ENCODE results near the gene SEMA3F.
A peak's percentile ranks its signal among the peaks of the same experiment; 100 is the strongest.

Gene SEMA3F

GRCh38 chr3:50140990-50141389 lies 14.1 kb upstream of the SEMA3F start:
- H3K4me1 Mint-ChIP-seq, result peaks cover 7% of the 10 kb centered on the region
- H3K36me3 Mint-ChIP-seq, result no peaks in the 10 kb centered on the region
- no peaks in the 10 kb centered on the region for H3K9me3 Mint-ChIP-seq
- H3K27me3 Mint-ChIP-seq, result no peaks in the 10 kb centered on the region
- no peak overlapping the region for H3K27ac Mint-ChIP-seq
- H3K4me3 Mint-ChIP-seq, result no peak overlapping the region

DNA sequence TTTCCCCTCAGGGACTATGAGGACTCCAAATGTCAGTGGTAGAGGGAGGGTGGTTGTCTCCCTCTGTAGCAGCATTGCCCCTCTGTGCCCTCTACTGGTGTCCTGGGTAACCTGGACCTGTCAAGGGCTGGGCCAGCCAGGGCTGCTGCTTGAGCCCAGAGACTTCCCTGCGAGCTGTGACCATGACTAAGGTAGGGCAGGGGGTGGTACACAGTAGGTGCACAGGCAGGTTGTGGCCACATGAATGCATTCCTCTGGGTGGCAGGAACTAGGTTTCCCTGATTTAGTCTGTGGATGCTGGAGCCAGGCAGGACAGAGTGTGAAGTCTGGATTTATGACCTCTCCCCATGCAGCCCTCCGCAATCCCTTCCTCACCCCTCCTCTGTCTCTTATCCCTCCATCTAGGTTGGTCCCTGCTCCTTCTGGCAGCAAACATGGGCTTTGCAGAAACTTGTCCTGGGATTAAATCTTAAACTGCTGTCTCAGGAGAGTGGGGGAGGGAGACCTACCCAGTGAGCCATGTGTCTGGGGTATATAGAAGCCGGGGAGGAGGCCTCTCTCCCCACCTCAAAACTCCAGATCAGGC lies 8.7 kb upstream of the SEMA3F start:
- Mint-ChIP-seq H3K4me1 (no peaks in the 10 kb centered on the region), H3K4me3 (no peak overlapping the region), H3K36me3 (no peaks in the 10 kb centered on the region), H3K27me3 (no peaks in the 10 kb centered on the region), H3K9me3 (no peaks in the 10 kb centered on the region), H3K27ac (no peak overlapping the region)

DNA sequence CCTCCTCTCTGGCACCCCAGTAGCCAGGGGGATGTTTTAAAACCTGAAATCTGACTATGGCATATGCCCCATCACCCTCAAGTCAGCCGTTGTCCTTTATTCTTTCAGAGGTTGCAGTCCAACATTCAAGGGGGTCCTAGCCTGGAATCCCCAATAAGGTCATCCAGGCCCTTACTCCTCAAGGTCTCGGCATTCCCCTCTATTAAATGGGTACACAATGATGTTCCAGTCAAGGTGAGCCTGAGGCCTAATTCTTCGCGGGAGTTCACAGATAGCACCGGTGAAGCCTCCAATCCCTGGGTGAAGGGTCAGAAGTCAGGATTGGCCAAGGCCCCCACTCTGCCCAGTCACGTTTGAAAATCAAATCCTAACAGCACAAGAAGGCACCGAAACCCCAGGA lies 8.1 kb upstream of the SEMA3F start:
- Mint-ChIP-seq H3K9me3 (no peaks in the 10 kb centered on the region), H3K36me3 (no peaks in the 10 kb centered on the region), H3K4me1 (no peaks in the 10 kb centered on the region), H3K27ac (no peak overlapping the region), H3K4me3 (no peak overlapping the region), H3K27me3 (no peaks in the 10 kb centered on the region)

- Mint-ChIP-seq H3K9me3 (no peaks in the 10 kb centered on the region), H3K36me3 (no peaks in the 10 kb centered on the region), H3K4me3 (no peak overlapping the region), H3K27ac (no peak overlapping the region), H3K27me3 (no peaks in the 10 kb centered on the region), H3K4me1 (no peaks in the 10 kb centered on the region)
Measured at GRCh38 chr3:50147447-50147846, 7.7 kb upstream of the SEMA3F start.

- no peak overlapping the region for H3K4me3 Mint-ChIP-seq
- no peaks in the 10 kb centered on the region for H3K36me3 Mint-ChIP-seq
- H3K27ac Mint-ChIP-seq, result no peak overlapping the region
- H3K4me1 Mint-ChIP-seq, result no peaks in the 10 kb centered on the region
- no peaks in the 10 kb centered on the region for H3K9me3 Mint-ChIP-seq
- no peaks in the 10 kb centered on the region for H3K27me3 Mint-ChIP-seq
Measured at GRCh38 chr3:50147861-50148260, 7.3 kb upstream of the SEMA3F start.

- Mint-ChIP-seq H3K27me3 (peaks cover 7% of the 10 kb centered on the region), H3K4me1 (peaks cover 5% of the 10 kb centered on the region), H3K27ac (no peak overlapping the region), H3K4me3 (no peak overlapping the region), H3K36me3 (no peaks in the 10 kb centered on the region), H3K9me3 (no peaks in the 10 kb centered on the region)
Measured at GRCh38 chr3:50150404-50150750, 4.7 kb upstream of the SEMA3F start.

- H3K9me3 Mint-ChIP-seq, result no peaks in the 10 kb centered on the region
- H3K4me3 Mint-ChIP-seq, result no peak overlapping the region
- no peaks in the 10 kb centered on the region for H3K36me3 Mint-ChIP-seq
- H3K27ac Mint-ChIP-seq, result no peak overlapping the region
- H3K4me1 Mint-ChIP-seq, result peaks cover 10% of the 10 kb centered on the region
- peaks cover 12% of the 10 kb centered on the region for H3K27me3 Mint-ChIP-seq
Measured at GRCh38 chr3:50150863-50151686, 4.0 kb upstream of the SEMA3F start.

DNA sequence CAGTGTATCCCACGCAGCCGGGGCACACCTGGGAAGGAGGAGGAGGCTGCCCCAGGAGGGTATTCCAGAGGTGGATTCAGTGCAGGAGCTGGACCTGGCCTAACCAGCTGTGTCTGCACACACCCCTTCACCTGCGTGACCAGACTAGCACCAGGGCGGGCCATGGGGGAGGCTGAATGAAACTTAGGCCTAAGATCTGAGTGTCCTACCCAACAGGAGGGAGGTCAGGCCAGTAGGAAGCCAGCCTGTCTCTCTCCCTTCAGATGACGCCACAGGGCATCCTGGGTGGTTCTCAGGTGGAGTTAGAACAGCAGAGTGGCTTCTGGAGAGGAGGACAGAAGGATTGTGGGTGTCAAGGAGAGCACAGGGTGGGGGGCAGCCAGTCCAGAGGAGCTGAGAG lies 3.4 kb upstream of the SEMA3F start:
- peaks cover 12% of the 10 kb centered on the region for H3K4me1 Mint-ChIP-seq
- H3K27ac Mint-ChIP-seq, result no peak overlapping the region
- peaks cover 15% of the 10 kb centered on the region for H3K27me3 Mint-ChIP-seq
- no peaks in the 10 kb centered on the region for H3K9me3 Mint-ChIP-seq
- H3K36me3 Mint-ChIP-seq, result no peaks in the 10 kb centered on the region
- H3K4me3 Mint-ChIP-seq, result no peak overlapping the region

DNA sequence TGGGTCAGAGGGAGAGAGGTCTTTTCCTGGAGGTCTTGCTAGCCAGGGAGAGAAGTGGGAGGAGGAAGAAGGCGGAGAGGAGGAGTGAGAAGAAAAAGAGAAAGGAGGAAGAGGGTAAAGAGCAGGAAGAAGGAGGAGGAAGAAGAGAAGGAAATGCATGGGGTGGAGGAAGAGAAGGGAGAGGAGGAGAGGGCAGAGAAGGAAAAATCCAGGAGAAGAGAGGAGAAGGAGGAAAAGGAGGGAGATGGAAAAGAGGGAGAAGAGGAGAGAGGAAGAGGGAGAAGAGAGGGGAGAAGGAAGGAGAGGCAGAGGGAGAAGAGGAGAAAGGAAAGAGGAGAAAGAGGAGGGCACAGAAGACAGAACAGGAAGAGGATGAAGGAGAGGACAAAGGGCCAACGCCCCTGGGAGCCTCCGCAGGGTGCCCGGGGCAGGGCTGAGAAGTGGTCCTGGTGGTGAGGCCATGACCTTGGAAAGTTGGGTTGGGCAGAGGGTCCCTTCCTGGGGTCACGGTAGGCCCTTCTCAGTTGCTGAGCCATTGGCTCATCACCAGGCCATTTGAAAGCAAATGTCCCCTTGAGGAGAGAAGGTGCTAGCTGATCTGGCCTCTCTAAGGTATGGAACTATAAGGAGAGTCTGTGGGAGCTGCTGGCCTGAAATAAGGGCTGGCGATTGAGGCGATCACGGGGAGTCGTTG lies 1.2 kb upstream of the SEMA3F start:
- Mint-ChIP-seq H3K27me3 (peaks cover 18% of the 10 kb centered on the region), H3K4me3 (peak overlapping the region; percentile 86), H3K27ac (peak overlapping the region; percentile 32), H3K36me3 (no peaks in the 10 kb centered on the region), H3K4me1 (peaks cover 12% of the 10 kb centered on the region), H3K9me3 (no peaks in the 10 kb centered on the region)

DNA sequence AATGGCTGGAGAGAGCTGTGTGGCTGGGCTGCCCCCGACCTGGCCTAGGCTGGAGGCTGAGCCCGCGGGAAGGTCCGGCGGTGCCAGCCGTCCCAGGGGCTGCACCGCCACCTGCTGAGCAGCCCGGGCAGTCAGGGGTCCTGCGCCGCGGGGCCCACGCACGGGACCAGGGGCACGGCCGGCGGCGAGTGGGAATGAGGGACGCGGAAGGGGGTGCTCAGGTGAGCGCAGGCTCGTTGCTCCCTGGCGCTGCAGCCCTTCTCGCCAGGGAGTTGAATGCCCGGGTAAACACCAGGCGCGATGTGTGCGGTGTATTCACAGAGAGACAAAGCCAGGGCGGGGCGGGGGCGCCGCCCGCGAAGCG lies 666 bp upstream of the SEMA3F start:
- peaks cover 18% of the 10 kb centered on the region for H3K27me3 Mint-ChIP-seq
- H3K4me3 Mint-ChIP-seq, result peak overlapping the region; percentile 86
- peak overlapping the region; percentile 32 for H3K27ac Mint-ChIP-seq
- no peaks in the 10 kb centered on the region for H3K9me3 Mint-ChIP-seq
- no peaks in the 10 kb centered on the region for H3K36me3 Mint-ChIP-seq
- H3K4me1 Mint-ChIP-seq, result peaks cover 12% of the 10 kb centered on the region

DNA sequence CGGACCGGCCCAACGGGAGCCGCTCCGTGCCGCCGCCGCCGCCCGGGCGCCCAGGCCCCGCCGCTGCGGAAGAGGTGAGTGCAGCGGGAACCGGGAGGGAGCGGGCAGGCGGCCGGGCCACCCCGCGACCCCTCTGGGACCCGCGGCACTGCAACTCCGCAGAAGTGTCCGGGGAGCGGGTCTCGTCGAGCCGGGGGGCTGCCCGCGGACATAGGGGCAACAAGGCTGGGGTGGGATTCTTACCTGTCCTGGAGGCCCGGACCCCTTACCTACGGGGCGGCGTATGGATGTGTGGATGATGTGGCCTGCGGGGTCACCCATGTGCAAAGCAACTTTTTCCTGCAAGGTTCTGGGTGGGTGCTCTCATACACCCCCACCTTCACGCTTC lies 361 bp downstream of the SEMA3F start:
- Mint-ChIP-seq H3K27me3 (peaks cover 18% of the 10 kb centered on the region), H3K36me3 (no peaks in the 10 kb centered on the region), H3K4me1 (peaks cover 12% of the 10 kb centered on the region), H3K9me3 (no peaks in the 10 kb centered on the region), H3K4me3 (peak overlapping the region; percentile 86), H3K27ac (no peak overlapping the region)

GRCh38 chr3:50155891-50156290 lies 767 bp downstream of the SEMA3F start:
- H3K36me3 Mint-ChIP-seq, result no peaks in the 10 kb centered on the region
- peak overlapping the region; percentile 86 for H3K4me3 Mint-ChIP-seq
- H3K27ac Mint-ChIP-seq, result no peak overlapping the region
- H3K9me3 Mint-ChIP-seq, result no peaks in the 10 kb centered on the region
- H3K27me3 Mint-ChIP-seq, result peaks cover 18% of the 10 kb centered on the region
- peaks cover 12% of the 10 kb centered on the region for H3K4me1 Mint-ChIP-seq

- H3K27me3 Mint-ChIP-seq, result peaks cover 19% of the 10 kb centered on the region
- H3K36me3 Mint-ChIP-seq, result no peaks in the 10 kb centered on the region
- H3K4me1 Mint-ChIP-seq, result peaks cover 12% of the 10 kb centered on the region
- no peaks in the 10 kb centered on the region for H3K9me3 Mint-ChIP-seq
- no peak overlapping the region for H3K27ac Mint-ChIP-seq
- no peak overlapping the region for H3K4me3 Mint-ChIP-seq
Measured at GRCh38 chr3:50156549-50157493, 1.7 kb downstream of the SEMA3F start.

DNA sequence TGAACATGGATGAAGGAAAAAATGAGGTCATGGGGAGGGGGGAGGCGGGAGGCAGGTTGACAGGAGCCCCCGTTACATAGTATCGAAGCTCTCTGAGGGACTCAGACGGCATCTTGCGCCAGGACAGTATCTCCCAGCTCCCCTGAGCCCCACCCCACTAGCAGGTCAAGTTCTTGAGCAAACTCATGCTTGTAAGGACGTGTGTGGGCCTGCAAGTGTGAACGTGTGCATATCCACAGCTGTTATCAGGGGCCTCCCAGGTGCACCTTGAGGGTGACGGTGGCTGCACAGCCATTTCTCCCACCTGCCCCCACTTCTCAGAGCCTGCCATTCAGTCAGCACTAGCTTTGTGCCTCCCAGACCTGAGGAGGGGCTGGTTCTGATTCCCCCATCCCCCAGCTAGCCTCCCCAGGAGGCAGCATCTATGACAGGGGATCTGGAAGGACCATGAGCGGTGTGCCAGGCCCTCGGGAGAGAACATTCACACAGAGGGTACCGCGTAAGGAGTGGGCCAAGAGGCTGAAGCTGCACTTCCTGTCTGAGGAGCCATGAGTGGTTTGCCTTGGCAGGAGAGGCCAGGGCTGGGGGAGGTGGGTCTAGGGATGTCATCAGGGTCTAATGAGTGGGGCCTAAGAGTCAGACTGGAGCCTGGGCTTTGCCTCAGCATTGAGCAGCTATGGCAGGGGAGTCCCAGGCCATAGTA lies 2.9 kb downstream of the SEMA3F start:
- no peaks in the 10 kb centered on the region for H3K9me3 Mint-ChIP-seq
- H3K36me3 Mint-ChIP-seq, result no peaks in the 10 kb centered on the region
- H3K27ac Mint-ChIP-seq, result no peak overlapping the region
- H3K4me3 Mint-ChIP-seq, result no peak overlapping the region
- peaks cover 19% of the 10 kb centered on the region for H3K27me3 Mint-ChIP-seq
- H3K4me1 Mint-ChIP-seq, result peaks cover 12% of the 10 kb centered on the region

- Mint-ChIP-seq H3K4me3 (no peak overlapping the region), H3K4me1 (peaks cover 12% of the 10 kb centered on the region), H3K27ac (no peak overlapping the region), H3K9me3 (no peaks in the 10 kb centered on the region), H3K27me3 (peaks cover 17% of the 10 kb centered on the region), H3K36me3 (no peaks in the 10 kb centered on the region)
Measured at GRCh38 chr3:50158530-50159146, 3.5 kb downstream of the SEMA3F start.

Data from activated naive CD4-positive, alpha-beta T cell treated with anti-CD3 and anti-CD28 coated beads, Interleukin-2, amount 50 U/mL, for 24 hours (primary cell).